Activated T-cell treated with anti-CD3 and anti-CD28 coated beads, Interleukin-2, amount 50 U/mL, for 4 hours (primary cell): ENCODE data around the gene IDUA. TPM values are rescaled to one million over a fixed set of nuclear protein-coding genes. Genes with fewer than 3 reads are reported as not detected.
"Not testable (repeated sequence)": the region's sequence is repeated elsewhere in the genome, so short reads cannot be mapped to it uniquely, and the experiment has no call there.

Source experiments
- ATAC-seq, 2 donors: fragments of 200-7000 bp; cut with Tn5 transposase; one replicate each; pipeline ENCODE4 v1.10.0; 2021
- DNase-seq: peaks from one replicate; pipeline ENCODE4 v3.0.0-alpha.2; 2020
- H3K27me3 Mint-ChIP-seq: one replicate; pipeline ENCODE4 v1.8.0; 2021; ENCODE audit warnings: low read depth, mixed read lengths
- H3K36me3 Mint-ChIP-seq: one replicate; pipeline ENCODE4 v1.8.0; 2022; ENCODE audit warnings: mixed read lengths; ENCODE audit not compliant: insufficient read depth
- H3K4me1 Mint-ChIP-seq: one replicate; pipeline ENCODE4 v1.8.0; 2021; ENCODE audit warnings: low read depth, mixed read lengths
- H3K4me3 Mint-ChIP-seq: one replicate; pipeline ENCODE4 v1.8.0; 2021; ENCODE audit warnings: mild to moderate bottlenecking, moderate library complexity, mixed read lengths
- H3K9me3 Mint-ChIP-seq: one replicate; pipeline ENCODE4 v1.8.0; 2021; ENCODE audit warnings: mixed read lengths
- total RNA-seq, 3 donors: library from RNA; stranded (reverse); gene quantifications; one replicate each; pipeline ENCODE4 v1.2.1, GENCODE V29; 2021

The IDUA gene
- total RNA-seq, 3 donors from 2014 or later, result 13.5 to 18.3 (median 14.4) TPM

DNA sequence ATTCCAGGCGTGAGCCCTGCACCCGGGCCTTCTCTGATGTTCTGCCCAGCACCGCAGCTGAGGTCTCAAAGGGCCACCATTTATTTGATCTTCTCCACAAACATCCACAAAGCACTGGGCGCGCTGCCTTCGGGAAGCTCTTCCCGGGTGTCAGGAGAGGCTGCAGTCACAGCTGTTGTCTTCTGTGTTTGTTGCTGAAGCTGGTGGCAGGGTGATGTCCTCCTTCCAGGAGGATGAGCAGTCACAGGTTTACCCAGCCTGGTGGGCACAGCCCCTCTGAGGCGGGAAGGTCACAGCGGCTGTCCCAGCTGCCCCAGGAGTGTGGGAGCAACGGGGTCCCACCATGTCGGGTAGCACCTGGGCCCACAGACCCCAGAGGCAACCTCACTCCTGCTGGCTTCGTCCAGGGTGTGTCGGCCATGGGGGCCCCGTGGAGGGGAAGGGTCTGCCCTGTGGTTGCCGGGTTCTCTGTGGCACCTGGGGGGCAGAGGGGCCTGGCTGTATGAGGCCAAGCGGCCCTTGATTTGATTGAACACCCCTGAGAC, 52.2 kb downstream of the IDUA start:
- Mint-ChIP-seq H3K9me3 (no peaks in the 10 kb centered on the region), H3K36me3 (no peaks in the 10 kb centered on the region)

DNA sequence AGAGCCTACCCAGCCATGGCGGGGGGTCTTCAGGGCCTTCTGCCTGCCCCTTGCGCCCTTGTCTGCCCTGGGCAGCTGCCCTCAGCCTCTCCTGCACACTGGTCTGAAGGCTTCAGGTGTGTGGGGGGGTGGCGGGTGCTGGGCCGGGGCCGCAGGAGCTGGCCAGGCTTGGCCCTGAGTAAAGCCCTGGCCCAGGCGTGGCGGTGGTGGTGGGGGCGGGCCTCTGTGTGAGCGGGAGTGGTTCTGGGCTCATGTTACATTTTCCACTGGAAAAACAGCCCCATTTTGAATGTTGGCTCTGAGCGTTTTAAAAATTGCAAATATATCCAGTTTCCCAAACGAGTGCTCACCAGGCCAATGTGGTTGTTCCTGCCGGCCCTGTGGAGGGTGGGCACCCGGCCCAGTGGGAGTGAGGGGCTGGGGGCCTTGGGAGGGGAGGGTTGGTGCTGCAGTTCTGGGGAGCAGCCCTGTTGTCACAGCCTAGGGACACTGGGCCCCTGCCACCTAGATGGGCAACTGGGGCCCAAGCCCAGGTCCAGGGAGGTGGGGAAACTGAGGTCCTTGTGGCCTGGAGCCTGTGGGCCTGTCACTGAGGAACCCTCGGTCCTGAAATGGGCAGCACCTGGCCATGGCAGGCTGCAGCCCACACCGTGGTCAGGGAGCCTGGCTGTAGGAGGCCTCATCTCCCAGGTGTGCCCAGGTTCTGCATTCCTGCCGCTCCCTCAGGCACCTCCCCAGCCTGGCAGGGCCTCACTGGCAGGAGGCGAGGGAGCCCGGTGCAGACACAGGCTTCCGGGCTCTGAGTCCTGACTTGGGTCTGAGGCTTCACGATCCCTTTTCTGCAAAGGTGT, 52.9 kb downstream of the IDUA start:
- no peak for DNase-seq
- H3K36me3 Mint-ChIP-seq, result no peaks in the 10 kb centered on the region
- H3K4me1 Mint-ChIP-seq, result peaks cover 6% of the 10 kb centered on the region
- no peak overlapping the region for H3K4me3 Mint-ChIP-seq
- H3K27me3 Mint-ChIP-seq, result peaks cover 7% of the 10 kb centered on the region
- no peaks in the 10 kb centered on the region for H3K9me3 Mint-ChIP-seq
- ATAC-seq, result no peak

More for the DNA sequence above, 52.2 kb downstream of the IDUA start:
- Mint-ChIP-seq H3K27me3 (peaks cover 4% of the 10 kb centered on the region), H3K4me3 (no peak overlapping the region), H3K4me1 (peaks cover 6% of the 10 kb centered on the region)
- no peak for ATAC-seq
- no peak for DNase-seq

DNA sequence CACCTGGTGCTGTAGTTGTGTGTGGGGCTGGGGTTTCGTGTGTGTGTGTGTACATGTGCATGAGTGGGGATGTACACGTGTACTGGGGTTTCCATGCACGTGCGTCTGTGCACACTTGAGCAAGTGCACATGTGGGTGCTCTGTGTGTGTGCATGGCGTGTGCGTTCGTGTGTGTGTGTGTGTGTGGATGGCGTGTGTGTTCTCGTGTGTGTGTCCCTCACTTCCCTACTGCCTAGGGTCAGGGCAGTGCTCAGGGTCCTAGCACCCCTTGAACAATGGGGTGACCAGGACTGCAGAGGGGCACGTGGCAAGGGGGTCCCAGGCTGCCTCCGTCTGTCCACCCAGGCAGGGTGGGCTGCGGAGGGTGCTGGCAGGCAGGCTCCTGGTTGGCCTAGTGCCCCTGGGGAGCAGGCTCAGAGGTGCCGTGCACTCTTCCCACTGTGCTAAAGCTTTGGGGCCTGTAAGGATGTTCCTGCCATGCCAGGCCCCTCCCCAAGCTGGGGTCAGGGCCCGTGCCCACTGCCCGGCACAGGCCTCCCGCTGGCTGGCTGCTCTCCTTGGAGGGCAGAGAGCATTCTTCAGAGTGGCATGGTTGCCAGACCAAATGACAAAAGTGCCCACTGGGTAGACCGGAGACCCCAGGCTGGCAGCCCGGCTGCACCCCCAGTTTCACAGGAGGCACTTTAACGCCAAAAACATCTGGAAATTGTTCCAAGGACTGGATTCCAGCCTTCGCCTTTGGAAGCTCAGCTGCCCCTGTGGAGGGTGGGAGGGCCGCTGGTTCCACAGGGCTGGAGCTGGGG, 53.7 kb downstream of the IDUA start:
- H3K27me3 Mint-ChIP-seq, result peaks cover 15% of the 10 kb centered on the region
- H3K4me3 Mint-ChIP-seq, result no peak overlapping the region
- peaks cover 6% of the 10 kb centered on the region for H3K4me1 Mint-ChIP-seq
- ATAC-seq (no peak), DNase-seq (no peak)
- H3K9me3 Mint-ChIP-seq, result no peaks in the 10 kb centered on the region
- no peaks in the 10 kb centered on the region for H3K36me3 Mint-ChIP-seq

DNA sequence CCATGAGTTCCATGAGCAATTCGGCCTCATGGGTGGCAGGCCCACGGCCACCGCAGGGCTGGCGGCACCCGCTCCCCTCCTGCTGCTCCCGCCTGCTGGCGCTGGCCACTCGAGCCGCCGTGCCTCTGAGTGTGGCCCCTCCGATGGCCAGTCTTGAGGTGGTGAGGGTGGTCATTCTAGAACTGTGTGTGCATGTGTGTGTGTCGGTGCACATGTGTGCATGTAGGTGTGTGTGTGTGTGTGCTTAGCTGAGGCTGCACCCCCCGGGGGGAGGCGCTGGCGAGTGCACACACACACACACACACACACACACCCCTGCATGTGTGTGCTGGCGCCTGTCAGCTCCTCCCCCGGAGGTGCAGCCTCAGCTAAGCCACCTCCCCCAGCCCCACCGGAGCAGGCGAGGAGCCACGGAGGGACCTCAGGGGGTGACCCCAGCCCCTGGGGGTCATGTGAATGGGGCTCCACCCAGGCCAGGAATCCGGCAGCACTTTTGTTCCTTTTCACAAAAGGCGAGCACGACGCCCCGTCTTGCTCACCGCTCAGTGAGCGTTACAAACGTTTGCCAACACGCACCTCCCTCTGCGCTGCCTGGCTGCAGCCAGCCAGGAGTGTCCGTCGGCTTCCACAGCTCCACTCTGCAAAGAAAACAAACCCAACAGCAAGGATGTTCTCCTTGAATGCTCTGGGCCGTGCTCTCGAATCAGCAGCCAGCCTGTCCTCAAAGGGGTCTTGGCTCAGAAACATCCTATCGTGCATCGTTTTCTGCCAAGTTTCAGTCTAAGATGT, 54.5 kb downstream of the IDUA start:
- no peak overlapping the region for H3K4me3 Mint-ChIP-seq
- H3K36me3 Mint-ChIP-seq, result no peaks in the 10 kb centered on the region
- no peaks in the 10 kb centered on the region for H3K9me3 Mint-ChIP-seq
- DNase-seq (no peak), ATAC-seq (no peak)
- H3K27me3 Mint-ChIP-seq, result peaks cover 17% of the 10 kb centered on the region
- peaks cover 6% of the 10 kb centered on the region for H3K4me1 Mint-ChIP-seq

DNA sequence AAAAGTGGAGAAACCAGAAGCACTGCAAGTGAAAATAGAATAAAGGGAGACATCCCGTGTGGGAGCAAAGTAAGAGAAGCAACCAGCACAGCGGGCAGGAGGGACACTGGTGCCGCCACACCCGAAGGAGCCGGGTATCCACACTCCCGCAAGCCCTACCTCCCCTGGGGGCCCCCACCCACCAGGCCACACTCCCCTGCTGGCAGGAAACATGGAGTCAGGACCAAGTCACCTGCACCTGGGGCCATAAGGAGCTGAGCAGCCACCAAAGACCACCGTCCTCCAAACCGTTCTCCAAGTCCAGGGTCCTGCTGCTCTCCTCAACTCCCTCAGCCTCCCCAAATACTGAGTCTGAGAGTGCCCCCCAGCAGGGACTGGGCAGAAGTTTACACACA, 55.1 kb downstream of the IDUA start:
- Mint-ChIP-seq H3K4me1 (peaks cover 6% of the 10 kb centered on the region), H3K4me3 (no peak overlapping the region), H3K27me3 (peaks cover 20% of the 10 kb centered on the region), H3K9me3 (no peaks in the 10 kb centered on the region), H3K36me3 (no peaks in the 10 kb centered on the region)
- no peak for ATAC-seq
- DNase-seq, result no peak

DNA sequence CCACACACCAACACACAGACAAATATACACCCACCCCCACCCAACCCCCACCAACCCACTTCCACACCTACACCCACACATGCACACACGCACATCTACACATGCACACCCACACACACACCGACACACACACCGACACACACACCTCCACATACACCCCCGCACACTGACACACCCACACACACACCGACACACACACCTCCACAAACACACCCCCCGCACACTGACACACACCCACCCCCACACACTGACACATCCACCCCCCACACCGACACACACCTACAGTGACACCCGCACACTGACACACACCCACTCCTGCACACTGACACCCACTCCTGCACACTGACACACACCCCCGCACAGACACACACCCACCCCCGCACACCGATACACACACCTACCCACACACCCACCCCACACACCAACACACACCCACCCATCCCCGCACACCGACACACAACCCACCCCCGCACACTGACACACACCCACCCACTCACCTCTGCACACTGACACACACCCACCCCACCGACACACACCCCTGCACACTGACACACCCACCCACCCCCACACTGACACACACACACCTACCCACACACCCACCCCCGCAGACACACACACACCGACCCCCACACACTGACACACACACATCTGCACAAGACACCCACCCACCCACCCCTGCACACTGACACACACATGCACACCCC, 55.7 kb downstream of the IDUA start:
- Mint-ChIP-seq H3K27me3 (peaks cover 24% of the 10 kb centered on the region), H3K4me3 (no peak overlapping the region), H3K9me3 (no peaks in the 10 kb centered on the region), H3K36me3 (no peaks in the 10 kb centered on the region), H3K4me1 (peaks cover 6% of the 10 kb centered on the region)
- ATAC-seq (no peak), DNase-seq (no peak)

DNA sequence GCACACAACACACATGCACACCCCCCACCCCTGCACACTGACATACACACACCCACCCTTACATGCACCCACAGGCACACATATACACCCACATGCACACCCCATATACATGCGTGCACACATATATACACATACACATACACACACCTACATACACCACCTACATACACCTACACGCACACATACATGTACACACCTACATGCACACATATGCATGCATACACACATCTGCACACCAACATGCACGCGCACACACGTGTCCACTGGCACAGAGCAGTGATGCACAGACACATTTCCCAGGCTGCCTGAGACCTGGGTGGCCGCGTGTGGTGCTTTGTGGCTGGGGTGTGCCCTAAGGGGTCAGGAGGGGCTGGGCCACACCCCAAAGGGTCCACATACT, 56.3 kb downstream of the IDUA start:
- Mint-ChIP-seq H3K4me3 (no peak overlapping the region), H3K4me1 (peaks cover 6% of the 10 kb centered on the region), H3K27me3 (peaks cover 30% of the 10 kb centered on the region), H3K9me3 (no peaks in the 10 kb centered on the region), H3K36me3 (no peaks in the 10 kb centered on the region)
- ATAC-seq, result peak in 1 of 2 donors; percentile 15
- no peak for DNase-seq

DNA sequence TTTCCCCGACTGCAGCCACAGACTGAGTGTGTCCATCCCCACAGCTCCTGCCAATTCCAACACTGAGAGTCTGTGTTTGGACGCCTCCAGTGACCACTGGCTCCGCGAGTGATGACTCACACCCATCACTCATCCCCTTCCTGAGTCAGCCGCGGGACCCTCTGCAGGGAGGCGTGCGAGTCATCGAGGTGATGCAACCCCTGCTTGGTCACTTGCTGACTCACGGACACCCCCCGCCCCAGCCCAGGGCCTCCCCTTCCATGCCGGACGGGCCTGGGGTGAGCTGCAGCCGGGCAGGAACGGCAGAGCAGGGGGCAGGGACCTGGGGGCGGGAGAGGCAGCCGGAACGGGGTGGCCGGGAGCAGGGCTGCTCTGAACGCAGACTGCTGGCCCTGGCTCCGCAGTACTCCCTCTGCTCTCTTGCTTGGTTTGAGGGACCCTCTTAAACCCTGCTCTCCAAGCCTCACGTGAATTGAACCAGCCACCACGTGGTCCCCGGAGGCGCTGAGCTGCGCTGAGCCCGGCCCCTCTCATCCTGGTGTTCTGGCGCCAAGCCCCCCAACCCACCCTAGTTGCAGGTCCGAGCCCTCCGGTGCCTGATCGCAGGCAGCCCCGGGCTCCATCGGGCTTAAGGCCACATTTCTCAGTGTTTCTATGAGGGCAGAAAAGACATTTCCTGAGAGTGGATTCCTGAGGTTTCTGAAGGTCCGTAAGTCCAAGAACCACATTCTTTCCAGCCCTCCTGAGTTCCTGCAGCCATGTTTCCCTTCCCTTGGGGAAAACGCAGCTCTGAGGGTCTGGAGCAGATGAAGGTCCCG, 57.0 kb downstream of the IDUA start:
- H3K9me3 Mint-ChIP-seq, result no peaks in the 10 kb centered on the region
- H3K4me3 Mint-ChIP-seq, result no peak overlapping the region
- H3K4me1 Mint-ChIP-seq, result peaks cover 6% of the 10 kb centered on the region
- H3K27me3 Mint-ChIP-seq, result peaks cover 35% of the 10 kb centered on the region
- ATAC-seq, result peak; percentile 65 to 72
- no peak for DNase-seq
- no peaks in the 10 kb centered on the region for H3K36me3 Mint-ChIP-seq

DNA sequence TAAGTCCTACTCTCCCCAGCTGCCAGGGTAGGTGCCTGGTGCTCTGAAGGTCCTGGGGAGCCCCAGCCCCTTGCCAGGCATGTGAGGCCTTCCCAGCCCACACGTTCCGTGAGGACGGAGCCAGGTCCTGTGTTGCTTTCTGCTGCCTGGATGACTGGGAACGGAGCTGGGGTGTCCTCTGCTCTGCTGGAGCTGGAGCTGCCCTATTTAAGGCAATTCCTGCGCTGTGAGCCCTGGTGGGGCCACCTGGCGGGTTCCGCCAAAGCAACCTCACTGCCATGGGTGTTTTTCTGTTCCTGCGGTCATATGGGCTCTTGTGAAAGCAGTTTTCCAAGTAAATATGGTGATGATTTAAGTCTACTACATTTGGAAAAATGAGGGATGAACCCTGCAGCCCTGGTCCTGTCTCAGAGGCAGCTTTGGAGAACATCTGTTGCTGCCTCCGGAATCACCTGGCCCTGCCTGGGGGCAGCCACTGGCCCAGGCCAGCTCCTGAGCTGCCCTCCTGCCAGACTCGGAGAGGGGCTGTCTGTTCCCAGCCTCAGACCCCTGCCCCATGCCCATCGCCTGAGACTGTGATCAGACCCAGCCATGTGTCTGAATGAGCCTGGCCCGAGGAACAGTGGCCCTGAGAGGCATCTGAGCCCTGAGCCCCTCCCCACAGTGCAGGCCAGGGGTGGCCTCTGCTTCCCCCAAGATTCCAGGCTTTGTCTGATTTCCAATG, 57.8 kb downstream of the IDUA start:
- peaks cover 40% of the 10 kb centered on the region for H3K27me3 Mint-ChIP-seq
- H3K4me3 Mint-ChIP-seq, result no peak overlapping the region
- DNase-seq, result no peak
- ATAC-seq, result no peak
- H3K9me3 Mint-ChIP-seq, result no peaks in the 10 kb centered on the region
- no peaks in the 10 kb centered on the region for H3K36me3 Mint-ChIP-seq
- peaks cover 6% of the 10 kb centered on the region for H3K4me1 Mint-ChIP-seq

DNA sequence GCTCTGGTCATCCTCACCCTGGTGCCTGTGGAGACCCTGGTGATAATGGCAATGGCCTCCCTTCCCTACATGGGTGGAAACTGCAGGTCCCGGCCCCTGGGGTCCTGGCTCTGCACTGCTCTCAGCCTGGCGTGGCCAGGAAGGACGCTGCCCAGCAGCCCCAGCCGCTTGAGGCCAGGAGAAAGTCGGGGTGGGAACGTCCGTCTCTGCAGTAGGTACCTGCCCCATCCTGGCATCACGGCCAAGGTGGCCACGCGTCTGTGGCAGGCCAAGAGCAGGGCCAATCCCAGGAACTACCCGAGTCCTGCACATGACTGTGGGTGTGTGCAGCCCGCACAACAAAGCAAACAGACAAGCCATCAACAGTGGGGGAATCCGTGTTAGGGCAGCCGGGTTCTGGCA, 58.4 kb downstream of the IDUA start:
- H3K9me3 Mint-ChIP-seq, result no peaks in the 10 kb centered on the region
- DNase-seq (no peak), ATAC-seq (no peak)
- peaks cover 6% of the 10 kb centered on the region for H3K4me1 Mint-ChIP-seq
- H3K4me3 Mint-ChIP-seq, result no peak overlapping the region
- H3K27me3 Mint-ChIP-seq, result peaks cover 40% of the 10 kb centered on the region
- no peaks in the 10 kb centered on the region for H3K36me3 Mint-ChIP-seq

DNA sequence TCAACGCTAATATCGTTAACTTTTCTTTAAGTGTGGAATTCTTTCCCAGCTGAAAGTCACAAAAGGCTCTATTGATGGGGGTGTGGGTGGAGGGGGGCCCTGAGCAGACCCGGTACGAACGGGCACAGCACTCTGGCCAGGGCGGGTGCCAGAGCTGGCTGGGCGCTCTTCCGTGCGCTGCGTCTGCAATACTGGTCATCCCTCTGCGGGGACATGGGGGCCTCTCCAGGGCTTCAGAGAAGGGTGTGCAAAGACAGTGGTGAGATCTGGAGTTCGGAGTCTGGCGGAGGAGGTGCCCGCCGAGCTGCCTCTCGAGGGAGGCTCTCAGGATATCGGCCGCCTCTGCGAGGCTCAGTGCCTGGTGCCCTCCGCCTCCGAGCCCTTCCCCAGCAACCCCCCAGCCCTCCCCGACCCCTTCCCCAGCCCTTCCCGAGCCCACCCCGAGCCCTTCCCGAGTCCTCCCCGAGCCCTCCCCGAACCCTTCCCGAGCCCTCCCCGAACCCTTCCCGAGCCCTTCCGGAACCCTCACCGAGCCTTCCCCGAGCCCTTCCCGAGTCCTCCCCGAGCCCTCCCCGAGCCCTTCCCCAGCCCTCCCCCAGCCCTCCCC, 58.9 kb downstream of the IDUA start:
- peaks cover 39% of the 10 kb centered on the region for H3K27me3 Mint-ChIP-seq
- DNase-seq, result no peak
- H3K4me3 Mint-ChIP-seq, result no peak overlapping the region
- no peaks in the 10 kb centered on the region for H3K36me3 Mint-ChIP-seq
- ATAC-seq, result no peak
- H3K4me1 Mint-ChIP-seq, result peaks cover 6% of the 10 kb centered on the region
- H3K9me3 Mint-ChIP-seq, result no peaks in the 10 kb centered on the region

DNA sequence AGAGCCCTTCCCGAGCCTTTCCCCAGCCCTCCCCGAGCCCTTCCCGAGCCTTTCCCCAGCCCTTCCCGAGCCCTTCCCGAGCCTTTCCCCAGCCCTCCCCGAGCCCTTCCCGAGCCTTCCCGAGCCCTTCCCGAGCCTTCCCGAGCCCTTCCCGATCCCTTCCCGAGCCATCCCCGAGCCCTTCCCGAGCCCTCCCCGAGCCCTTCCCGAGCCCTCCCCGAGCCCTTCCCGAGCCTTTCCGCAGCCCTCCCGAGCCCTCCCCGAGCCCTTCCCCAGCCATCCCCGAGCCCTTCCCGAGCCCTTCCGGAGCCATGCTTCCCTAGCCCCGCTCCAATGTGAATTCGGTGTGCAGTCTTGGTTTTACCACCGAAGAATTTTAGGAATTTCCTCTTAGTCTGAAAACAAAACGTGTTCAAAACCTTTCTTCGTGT, 59.8 kb downstream of the IDUA start:
- not testable (repeated sequence) for H3K4me3 Mint-ChIP-seq, H3K4me1 Mint-ChIP-seq, ATAC-seq, DNase-seq, H3K36me3 Mint-ChIP-seq, H3K9me3 Mint-ChIP-seq
- peaks cover 39% of the 10 kb centered on the region for H3K27me3 Mint-ChIP-seq
